HG03280 (cell line): ENCODE results near the gene ALKBH5.

Source experiments
- ATAC-seq: cut with Tn5 transposase; IDR thresholded peaks from one replicate; pipeline ENCODE4 v1.9.1; 2021; ENCODE audit warnings: mild to moderate bottlenecking, moderate library complexity; ENCODE audit not compliant: unreplicated experiment

The ALKBH5 gene

GRCh38 chr17:18183334-18184142 lies at the start of gene ALKBH5:
Gene ALKBH5 (plus strand): TSS chr17:18183828. CDS start chr17:18184244, 416 bp downstream.
- ATAC-seq = peak; percentile 77

GRCh38 chr17:18136357-18136756 lies 47.3 kb upstream of the ALKBH5 start:
- ATAC-seq = no peak

GRCh38 chr17:18138065-18138749 lies 45.4 kb upstream of the ALKBH5 start:
- no peak for ATAC-seq

GRCh38 chr17:18139092-18139491 lies 44.5 kb upstream of the ALKBH5 start:
- ATAC-seq = no peak

GRCh38 chr17:18139498-18139897 lies 44.1 kb upstream of the ALKBH5 start:
- ATAC-seq = no peak

- no peak for ATAC-seq
Measured at GRCh38 chr17:18139949-18140348, 43.7 kb upstream of the ALKBH5 start.

- ATAC-seq = no peak
Measured at GRCh38 chr17:18140648-18141047, 43.0 kb upstream of the ALKBH5 start.

GRCh38 chr17:18141210-18141803 lies 42.3 kb upstream of the ALKBH5 start:
- ATAC-seq = no peak

GRCh38 chr17:18142417-18142816 lies 41.2 kb upstream of the ALKBH5 start:
- ATAC-seq = no peak

GRCh38 chr17:18143044-18143936 lies 40.3 kb upstream of the ALKBH5 start:
- no peak for ATAC-seq

- ATAC-seq = no peak
Measured at GRCh38 chr17:18144261-18144660, 39.4 kb upstream of the ALKBH5 start.

GRCh38 chr17:18144855-18145254 lies 38.8 kb upstream of the ALKBH5 start:
- ATAC-seq = no peak

GRCh38 chr17:18145811-18146210 lies 37.8 kb upstream of the ALKBH5 start:
- no peak for ATAC-seq

GRCh38 chr17:18146259-18146658 lies 37.4 kb upstream of the ALKBH5 start:
- no peak for ATAC-seq

- ATAC-seq = no peak
Measured at GRCh38 chr17:18146980-18147379, 36.6 kb upstream of the ALKBH5 start.

GRCh38 chr17:18148586-18148985 lies 35.0 kb upstream of the ALKBH5 start:
- ATAC-seq = no peak

- no peak for ATAC-seq
Measured at GRCh38 chr17:18151290-18151689, 32.3 kb upstream of the ALKBH5 start.

GRCh38 chr17:18155179-18155578 lies 28.4 kb upstream of the ALKBH5 start:
- no peak for ATAC-seq

GRCh38 chr17:18156171-18156975 lies 27.3 kb upstream of the ALKBH5 start:
- ATAC-seq = no peak

GRCh38 chr17:18156976-18157280 lies 26.7 kb upstream of the ALKBH5 start:
- ATAC-seq = no peak
